Astrocyte (in vitro differentiated cells and primary cell): ENCODE data around the gene SGSM1. TPM values are rescaled to one million over a fixed set of nuclear protein-coding genes. Genes with fewer than 3 reads are reported as not detected.

Experiments
- DNase-seq: peaks from one replicate; pipeline ENCODE4 v3.0.0-alpha.2; 2010; ENCODE audit warnings: low read depth
- FAIRE-seq: peaks from 2 replicates; lab custom pipeline; 2011; peaks lifted over from hg19 to GRCh38; lab: Jason Lieb, UNC
- H2AFZ ChIP-seq: 2 replicates; pipeline ENCODE4 v1.6.0; 2012; ENCODE audit warnings: low read depth, low read length, inconsistent platforms
- H3K27ac ChIP-seq: 2 replicates; pipeline ENCODE4 v1.5.1; 2011; ENCODE audit warnings: low read depth, low read length, inconsistent platforms
- H3K27me3 ChIP-seq: 2 replicates; pipeline ENCODE4 v1.6.0; 2011; ENCODE audit warnings: low read length, inconsistent platforms; ENCODE audit not compliant: insufficient read depth
- H3K36me3 ChIP-seq: 2 replicates; pipeline ENCODE4 v1.5.1; 2011; ENCODE audit warnings: low read length, inconsistent platforms; ENCODE audit not compliant: insufficient read depth
- H3K4me1 ChIP-seq: 2 replicates; pipeline ENCODE4 v1.5.1; 2011; ENCODE audit warnings: low read length, inconsistent platforms; ENCODE audit not compliant: insufficient read depth
- H3K4me2 ChIP-seq: 2 replicates; pipeline ENCODE4 v1.6.0; 2012; ENCODE audit warnings: low read length, inconsistent platforms
- H3K4me3 ChIP-seq: 2 replicates; pipeline ENCODE4 v1.5.1; 2011; ENCODE audit warnings: low read depth, mild to moderate bottlenecking, low read length, inconsistent platforms; ENCODE audit not compliant: insufficient read depth
- H3K79me2 ChIP-seq: 2 replicates; pipeline ENCODE4 v1.6.0; 2012; ENCODE audit warnings: mild to moderate bottlenecking, low read length, inconsistent platforms; ENCODE audit not compliant: insufficient read depth
- H3K9ac ChIP-seq: 2 replicates; pipeline ENCODE4 v1.6.0; 2012; ENCODE audit warnings: mild to moderate bottlenecking, low read length, inconsistent platforms
- H3K9me3 ChIP-seq: 2 replicates; pipeline ENCODE4 v1.5.1; 2012; ENCODE audit warnings: low read depth, mild to moderate bottlenecking, low read length, inconsistent platforms; ENCODE audit not compliant: insufficient read depth
- H4K20me1 ChIP-seq: 2 replicates; pipeline ENCODE4 v1.6.0; 2012; ENCODE audit warnings: low read length, inconsistent platforms; ENCODE audit not compliant: insufficient read depth
- H3K27ac Mint-ChIP-seq: one replicate; pipeline ENCODE4 v1.8.0; 2021; ENCODE audit warnings: mild to moderate bottlenecking, mixed read lengths; ENCODE audit not compliant: unreplicated experiment
- H3K27me3 Mint-ChIP-seq: one replicate; pipeline ENCODE4 v1.8.0; 2021; ENCODE audit warnings: low read depth, mixed read lengths; ENCODE audit not compliant: unreplicated experiment
- H3K36me3 Mint-ChIP-seq: one replicate; pipeline ENCODE4 v1.8.0; 2021; ENCODE audit warnings: low read depth, mixed read lengths; ENCODE audit not compliant: unreplicated experiment
- H3K4me1 Mint-ChIP-seq: one replicate; pipeline ENCODE4 v1.8.0; 2021; ENCODE audit warnings: low read depth, mixed read lengths; ENCODE audit not compliant: unreplicated experiment
- H3K4me3 Mint-ChIP-seq: one replicate; pipeline ENCODE4 v1.8.0; 2021; ENCODE audit warnings: mild to moderate bottlenecking, moderate library complexity, mixed read lengths; ENCODE audit not compliant: unreplicated experiment
- H3K9me3 Mint-ChIP-seq: one replicate; pipeline ENCODE4 v1.8.0; 2021; ENCODE audit warnings: mild to moderate bottlenecking, mixed read lengths; ENCODE audit not compliant: unreplicated experiment
- CTCF ChIP-seq: IDR thresholded peaks from 2 replicates; pipeline ENCODE4 v1.5.1; 2011; ENCODE audit warnings: low read depth, mild to moderate bottlenecking, inconsistent platforms, low read length, moderate library complexity; ENCODE audit not compliant: insufficient read depth
- EZH2 ChIP-seq: IDR thresholded peaks from 2 replicates; pipeline ENCODE4 v1.6.1; 2012; ENCODE audit warnings: mild to moderate bottlenecking, low read length, inconsistent platforms; ENCODE audit not compliant: insufficient read depth
- total RNA-seq: library from RNA; stranded (reverse); gene quantifications from 2 replicates; pipeline ENCODE4 v1.2.1, GENCODE V29; 2021

The SGSM1 gene
- total RNA-seq, 1 donor from 2014 or later, result 0.05 TPM

GRCh38 chr22:24893341-24894070 is 87.5 kb downstream of the SGSM1 start:
- peaks cover 12% of the 10 kb centered on the region for H3K4me1 ChIP-seq
- no peak overlapping the region for H3K27ac ChIP-seq
- FAIRE-seq (no peak), DNase-seq (no peak)
- no peak for TF ChIP-seq EZH2
- TF ChIP-seq CTCF, result no peak
- no peak overlapping the region for H3K4me2 ChIP-seq
- no peaks in the 10 kb centered on the region for H3K79me2 ChIP-seq
- H3K9ac ChIP-seq, result no peak overlapping the region
- H3K9me3 ChIP-seq, result peaks cover 3% of the 10 kb centered on the region
- Mint-ChIP-seq H3K27me3 (peaks cover 16% of the 10 kb centered on the region), H3K4me1 (peaks cover 6% of the 10 kb centered on the region), H3K36me3 (no peaks in the 10 kb centered on the region), H3K9me3 (no peaks in the 10 kb centered on the region), H3K27ac (no peak overlapping the region), H3K4me3 (no peak overlapping the region)
- H4K20me1 ChIP-seq, result no peaks in the 10 kb centered on the region
- H3K4me3 ChIP-seq, result no peak overlapping the region
- peaks cover 14% of the 10 kb centered on the region for H3K27me3 ChIP-seq
- no peaks in the 10 kb centered on the region for H3K36me3 ChIP-seq
- no peak overlapping the region for H2AFZ ChIP-seq

GRCh38 chr22:24894220-24894975 is 88.4 kb downstream of the SGSM1 start:
- H4K20me1 ChIP-seq, result no peaks in the 10 kb centered on the region
- peak overlapping the region; percentile 2 for H3K4me3 ChIP-seq
- peaks cover 6% of the 10 kb centered on the region for H3K4me1 Mint-ChIP-seq
- peaks cover 12% of the 10 kb centered on the region for H3K4me1 ChIP-seq
- DNase-seq (peak; percentile 96), FAIRE-seq (peak; percentile 43)
- H3K9me3 Mint-ChIP-seq, result no peaks in the 10 kb centered on the region
- no peaks in the 10 kb centered on the region for H3K79me2 ChIP-seq
- no peaks in the 10 kb centered on the region for H3K36me3 ChIP-seq
- H3K9me3 ChIP-seq, result peaks cover 3% of the 10 kb centered on the region
- H3K4me3 Mint-ChIP-seq, result no peak overlapping the region
- H3K36me3 Mint-ChIP-seq, result no peaks in the 10 kb centered on the region
- H3K27ac ChIP-seq, result peak overlapping the region; percentile 2
- TF ChIP-seq EZH2, result no peak
- TF ChIP-seq CTCF, result no peak
- no peak overlapping the region for H3K9ac ChIP-seq
- H3K27me3 Mint-ChIP-seq, result peaks cover 18% of the 10 kb centered on the region
- H3K27ac Mint-ChIP-seq, result peak overlapping the region; percentile 5
- H3K4me2 ChIP-seq, result peak overlapping the region; percentile 74
- peaks cover 14% of the 10 kb centered on the region for H3K27me3 ChIP-seq
- H2AFZ ChIP-seq, result no peak overlapping the region
